Nephron progenitor cell (in vitro differentiated cells): ENCODE data around the gene LCE2B.
A peak's percentile ranks its signal among the peaks of the same experiment; 100 is the strongest.
"Not testable (repeated sequence)": the region's sequence is repeated elsewhere in the genome, so short reads cannot be mapped to it uniquely, and the experiment has no call there.

ENCODE experiments used
- DNase-seq: peaks from one replicate; pipeline ENCODE4 v3.0.0; 2021
- H3K27ac Mint-ChIP-seq: 2 replicates; pipeline ENCODE4 v1.8.0; 2021; ENCODE audit warnings: mild to moderate bottlenecking, moderate library complexity, mixed read lengths
- H3K27me3 Mint-ChIP-seq: 2 replicates; pipeline ENCODE4 v1.8.0; 2021; ENCODE audit warnings: mild to moderate bottlenecking, low read depth, mixed read lengths; ENCODE audit not compliant: poor library complexity
- H3K36me3 Mint-ChIP-seq: 2 replicates; pipeline ENCODE4 v1.8.0; 2021; ENCODE audit warnings: low read depth, mixed read lengths
- H3K4me1 Mint-ChIP-seq: 2 replicates; pipeline ENCODE4 v1.8.0; 2021; ENCODE audit warnings: mixed read lengths
- H3K4me3 Mint-ChIP-seq: 2 replicates; pipeline ENCODE4 v1.8.0; 2021; ENCODE audit warnings: mild to moderate bottlenecking, moderate library complexity, mixed read lengths
- H3K9me3 Mint-ChIP-seq: 2 replicates; pipeline ENCODE4 v1.8.0; 2021; ENCODE audit warnings: mild to moderate bottlenecking, moderate library complexity, mixed read lengths
- CTCF ChIP-seq: fragments of 200-600 bp; sonication (generic); IDR thresholded peaks from 2 replicates; pipeline ENCODE4 v1.5.0; 2021; ENCODE audit warnings: antibody characterized with exemption

LCE2B gene

DNA sequence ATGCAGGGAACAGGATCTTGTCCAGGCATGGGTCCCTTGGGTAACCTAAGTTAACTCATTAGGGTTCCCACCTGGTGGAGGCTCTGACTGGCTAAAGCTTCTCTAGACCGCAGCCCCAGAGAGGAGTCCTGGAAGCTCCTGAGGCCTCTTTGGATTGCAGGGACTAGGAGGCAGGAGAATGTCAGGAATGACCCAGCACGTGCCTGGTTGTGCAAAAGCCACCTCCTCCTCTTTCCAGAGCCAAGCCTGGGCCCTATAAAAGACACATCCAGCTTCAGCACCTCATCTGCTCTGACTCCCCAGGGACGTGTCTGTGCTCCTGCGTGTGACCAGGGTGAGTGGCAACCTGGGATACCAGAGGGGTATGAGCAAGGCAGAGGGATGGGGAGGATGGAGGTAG is at the start of gene LCE2B:
Gene LCE2B (plus strand): TSS at position 301 of the 400 bp plus-strand sequence. CDS start 721 bp downstream, outside the sequence.
- H3K4me3 Mint-ChIP-seq: not testable (repeated sequence)
- peaks cover 94% of the 10 kb centered on the region for H3K9me3 Mint-ChIP-seq

GRCh38 chr1:152640351-152640750 is 45.6 kb upstream of the LCE2B start:
- Mint-ChIP-seq H3K27ac (no peak overlapping the region), H3K27me3 (peaks cover 1% of the 10 kb centered on the region), H3K36me3 (no peaks in the 10 kb centered on the region), H3K4me3 (no peak overlapping the region), H3K4me1 (no peaks in the 10 kb centered on the region), H3K9me3 (peaks cover 90% of the 10 kb centered on the region)
- no peak for TF ChIP-seq CTCF
- no peak for DNase-seq

More for the DNA sequence above, at the start of gene LCE2B:
- H3K27ac Mint-ChIP-seq, H3K27me3 Mint-ChIP-seq, H3K4me1 Mint-ChIP-seq, DNase-seq, H3K36me3 Mint-ChIP-seq: not testable (repeated sequence)

DNA sequence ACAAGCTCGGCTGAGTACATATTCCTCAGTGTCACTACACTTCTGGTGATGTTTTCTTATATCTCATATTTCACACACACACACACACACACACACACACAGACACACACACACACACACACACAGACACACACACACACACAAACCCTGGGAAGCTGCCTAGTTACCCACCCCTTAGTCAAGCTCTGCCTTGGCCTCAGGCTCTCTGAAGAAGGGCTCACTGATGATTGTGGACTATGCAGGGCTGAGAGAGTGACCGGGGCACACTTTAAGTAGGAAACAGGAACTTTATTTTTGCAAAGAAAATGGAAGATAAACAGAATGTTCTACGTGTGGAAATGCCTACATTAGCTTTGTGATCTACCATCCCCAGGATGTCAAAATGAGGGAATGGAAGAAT is 42.0 kb upstream of the LCE2B start:
- Mint-ChIP-seq H3K4me1 (no peaks in the 10 kb centered on the region), H3K27ac (no peak overlapping the region), H3K9me3 (peaks cover 86% of the 10 kb centered on the region), H3K4me3 (no peak overlapping the region), H3K27me3 (no peaks in the 10 kb centered on the region), H3K36me3 (no peaks in the 10 kb centered on the region)
- no peak for DNase-seq
- TF ChIP-seq CTCF: no peak

- H3K36me3 Mint-ChIP-seq: no peaks in the 10 kb centered on the region
- no peak for TF ChIP-seq CTCF
- H3K27me3 Mint-ChIP-seq: no peaks in the 10 kb centered on the region
- H3K9me3 Mint-ChIP-seq: peaks cover 84% of the 10 kb centered on the region
- no peak for DNase-seq
- H3K4me3 Mint-ChIP-seq: no peak overlapping the region
- no peaks in the 10 kb centered on the region for H3K4me1 Mint-ChIP-seq
- H3K27ac Mint-ChIP-seq: no peak overlapping the region
Observed at GRCh38 chr1:152645146-152645545, 40.8 kb upstream of the LCE2B start.

DNA sequence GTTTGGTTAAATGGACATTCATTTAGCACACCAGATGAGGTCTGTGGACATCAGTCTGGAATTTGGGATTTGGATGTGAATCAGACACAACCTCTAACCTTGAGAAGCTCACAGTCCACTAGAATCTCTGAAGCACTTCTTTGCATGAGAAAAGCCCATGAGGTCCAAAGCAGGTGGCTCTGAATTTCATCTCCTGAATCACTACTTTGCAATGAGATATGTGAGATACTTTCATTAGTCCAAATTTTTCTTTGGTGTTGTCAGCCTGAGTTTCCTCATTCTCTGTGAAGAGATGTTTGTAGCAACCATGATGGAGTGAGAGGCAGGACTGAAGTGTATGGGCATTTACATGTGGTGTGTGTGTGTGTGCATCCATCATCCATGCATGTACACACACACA is 39.3 kb upstream of the LCE2B start:
- H3K4me3 Mint-ChIP-seq: no peak overlapping the region
- DNase-seq: no peak
- TF ChIP-seq CTCF: no peak
- H3K4me1 Mint-ChIP-seq: no peaks in the 10 kb centered on the region
- H3K36me3 Mint-ChIP-seq: no peaks in the 10 kb centered on the region
- peaks cover 87% of the 10 kb centered on the region for H3K9me3 Mint-ChIP-seq
- H3K27me3 Mint-ChIP-seq: no peaks in the 10 kb centered on the region
- H3K27ac Mint-ChIP-seq: no peak overlapping the region

- peaks cover 85% of the 10 kb centered on the region for H3K9me3 Mint-ChIP-seq
Observed at GRCh38 chr1:152654110-152654509, 31.8 kb upstream of the LCE2B start.

More at GRCh38 chr1:152654110-152654509, 31.8 kb upstream of the LCE2B start:
- Mint-ChIP-seq H3K27ac (no peak overlapping the region), H3K36me3 (no peaks in the 10 kb centered on the region), H3K27me3 (no peaks in the 10 kb centered on the region), H3K4me1 (no peaks in the 10 kb centered on the region), H3K4me3 (no peak overlapping the region)
- TF ChIP-seq CTCF: peak; percentile 9
- peak; percentile 12 for DNase-seq
